Endothelial cell (in vitro differentiated cells): ENCODE data around the gene DAPK2. TPM values are rescaled to one million over a fixed set of nuclear protein-coding genes. Genes with fewer than 3 reads are reported as not detected.
"Not testable (repeated sequence)": the region's sequence is repeated elsewhere in the genome, so short reads cannot be mapped to it uniquely, and the experiment has no call there.

Source experiments
- DNase-seq: peaks from one replicate; pipeline ENCODE4 v3.0.0; 2021; ENCODE audit warnings: low spot score
- H3K27ac Mint-ChIP-seq: one replicate; pipeline ENCODE4 v1.8.0; 2021; ENCODE audit warnings: mixed read lengths, inconsistent platforms; ENCODE audit not compliant: unreplicated experiment
- H3K27me3 Mint-ChIP-seq: one replicate; pipeline ENCODE4 v1.8.0; 2021; ENCODE audit warnings: mild to moderate bottlenecking, moderate library complexity, mixed read lengths, inconsistent platforms; ENCODE audit not compliant: unreplicated experiment
- H3K36me3 Mint-ChIP-seq: one replicate; pipeline ENCODE4 v1.8.0; 2021; ENCODE audit warnings: mild to moderate bottlenecking, low read depth, mixed read lengths, inconsistent platforms; ENCODE audit not compliant: unreplicated experiment
- H3K4me1 Mint-ChIP-seq: one replicate; pipeline ENCODE4 v1.8.0; 2021; ENCODE audit warnings: mild to moderate bottlenecking, mixed read lengths, inconsistent platforms; ENCODE audit not compliant: unreplicated experiment
- H3K4me3 Mint-ChIP-seq: one replicate; pipeline ENCODE4 v1.8.0; 2021; ENCODE audit warnings: mild to moderate bottlenecking, mixed read lengths, inconsistent platforms; ENCODE audit not compliant: unreplicated experiment
- H3K9me3 Mint-ChIP-seq: one replicate; pipeline ENCODE4 v1.8.0; 2021; ENCODE audit warnings: mixed read lengths, inconsistent platforms; ENCODE audit not compliant: unreplicated experiment
- total RNA-seq: library from RNA; stranded (reverse); fragmentation: NEBNext Ultra II Directional; extraction: Animal tissue kit (Norgen Biotek cat#: 25700); gene quantifications from one replicate; pipeline ENCODE4 v1.2.1, GENCODE V29; 2021; ENCODE audit not compliant: unreplicated experiment
- TF ChIP-seq, protein P1 (sequence below): fragments of 200-600 bp; sonication (generic); IDR thresholded peaks from one replicate; pipeline ENCODE4 v1.5.0; 2021; ENCODE audit warnings: antibody characterized with exemption; ENCODE audit not compliant: unreplicated experiment

The DAPK2 gene
- total RNA-seq, 1 donor from 2014 or later: 10.0 TPM

GRCh38 chr15:63900306-63900705 is 146.0 kb downstream of the DAPK2 start:
- Mint-ChIP-seq H3K4me1 (peaks cover 36% of the 10 kb centered on the region), H3K27me3 (peaks cover 1% of the 10 kb centered on the region), H3K27ac (no peak overlapping the region), H3K4me3 (no peak overlapping the region), H3K36me3 (no peaks in the 10 kb centered on the region), H3K9me3 (no peaks in the 10 kb centered on the region)
- no peak for DNase-seq
- TF ChIP-seq, protein P1, sequence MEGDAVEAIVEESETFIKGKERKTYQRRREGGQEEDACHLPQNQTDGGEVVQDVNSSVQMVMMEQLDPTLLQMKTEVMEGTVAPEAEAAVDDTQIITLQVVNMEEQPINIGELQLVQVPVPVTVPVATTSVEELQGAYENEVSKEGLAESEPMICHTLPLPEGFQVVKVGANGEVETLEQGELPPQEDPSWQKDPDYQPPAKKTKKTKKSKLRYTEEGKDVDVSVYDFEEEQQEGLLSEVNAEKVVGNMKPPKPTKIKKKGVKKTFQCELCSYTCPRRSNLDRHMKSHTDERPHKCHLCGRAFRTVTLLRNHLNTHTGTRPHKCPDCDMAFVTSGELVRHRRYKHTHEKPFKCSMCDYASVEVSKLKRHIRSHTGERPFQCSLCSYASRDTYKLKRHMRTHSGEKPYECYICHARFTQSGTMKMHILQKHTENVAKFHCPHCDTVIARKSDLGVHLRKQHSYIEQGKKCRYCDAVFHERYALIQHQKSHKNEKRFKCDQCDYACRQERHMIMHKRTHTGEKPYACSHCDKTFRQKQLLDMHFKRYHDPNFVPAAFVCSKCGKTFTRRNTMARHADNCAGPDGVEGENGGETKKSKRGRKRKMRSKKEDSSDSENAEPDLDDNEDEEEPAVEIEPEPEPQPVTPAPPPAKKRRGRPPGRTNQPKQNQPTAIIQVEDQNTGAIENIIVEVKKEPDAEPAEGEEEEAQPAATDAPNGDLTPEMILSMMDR: no peak

DNA sequence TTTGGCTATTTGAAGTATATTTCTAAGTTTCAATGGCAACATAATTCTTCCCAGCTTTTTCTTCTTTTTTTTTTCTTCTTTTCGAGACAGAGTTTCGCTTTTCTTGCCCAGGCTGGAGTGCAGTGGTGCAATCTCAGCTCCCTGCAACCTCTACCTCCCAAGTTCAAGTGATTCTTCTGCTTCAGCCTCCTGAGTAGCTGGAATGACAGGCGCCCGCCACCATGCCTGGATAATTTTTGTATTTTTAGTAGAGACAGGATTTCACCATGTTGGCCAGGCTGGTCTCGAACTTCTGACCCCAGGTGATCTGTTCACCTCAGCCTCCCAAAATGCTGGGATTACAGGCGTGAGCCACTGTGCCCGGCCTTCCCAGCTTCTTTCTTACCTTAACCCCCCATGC is 146.7 kb downstream of the DAPK2 start:
- not testable (repeated sequence) for DNase-seq, H3K9me3 Mint-ChIP-seq, H3K36me3 Mint-ChIP-seq, H3K27me3 Mint-ChIP-seq, H3K4me3 Mint-ChIP-seq, H3K27ac Mint-ChIP-seq
- peaks cover 43% of the 10 kb centered on the region for H3K4me1 Mint-ChIP-seq

GRCh38 chr15:63899193-63899592 is 147.1 kb downstream of the DAPK2 start:
- peaks cover 44% of the 10 kb centered on the region for H3K4me1 Mint-ChIP-seq
- H3K9me3 Mint-ChIP-seq: no peaks in the 10 kb centered on the region
- no peak overlapping the region for H3K4me3 Mint-ChIP-seq
- TF ChIP-seq, protein P1: no peak
- H3K27me3 Mint-ChIP-seq: peaks cover 1% of the 10 kb centered on the region
- H3K27ac Mint-ChIP-seq: no peak overlapping the region
- no peak for DNase-seq
- H3K36me3 Mint-ChIP-seq: no peaks in the 10 kb centered on the region

- TF ChIP-seq, protein P1: no peak
- no peaks in the 10 kb centered on the region for H3K36me3 Mint-ChIP-seq
- H3K27ac Mint-ChIP-seq: no peak overlapping the region
Observed at GRCh38 chr15:63896336-63897115, 149.8 kb downstream of the DAPK2 start.

DNA sequence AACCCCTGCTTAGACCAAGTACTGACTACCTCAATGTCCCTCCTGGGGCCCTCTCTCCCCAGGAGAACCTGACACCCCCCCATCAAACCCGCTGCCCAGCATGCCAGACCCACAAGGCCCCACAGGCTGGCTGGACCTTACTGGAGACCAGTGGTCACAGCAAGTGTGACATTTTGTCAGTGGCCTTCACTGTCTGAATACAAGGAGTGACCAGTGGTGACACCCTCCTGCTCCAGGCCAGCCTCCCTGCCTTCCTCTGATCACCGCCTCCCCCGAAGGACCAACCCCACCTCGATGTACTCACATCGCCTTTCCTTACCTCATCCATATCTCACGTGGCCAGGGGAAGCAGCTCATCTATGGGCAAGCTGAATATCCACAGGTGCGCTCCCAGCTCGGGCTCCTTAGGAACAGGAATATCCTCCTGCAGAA is 150.5 kb downstream of the DAPK2 start:
- TF ChIP-seq, protein P1: no peak
- H3K4me1 Mint-ChIP-seq: peaks cover 58% of the 10 kb centered on the region
- no peak for DNase-seq
- H3K36me3 Mint-ChIP-seq: no peaks in the 10 kb centered on the region
- no peaks in the 10 kb centered on the region for H3K9me3 Mint-ChIP-seq
- no peak overlapping the region for H3K4me3 Mint-ChIP-seq
- H3K27ac Mint-ChIP-seq: peak overlapping the region; percentile 42
- H3K27me3 Mint-ChIP-seq: peaks cover 3% of the 10 kb centered on the region

More at GRCh38 chr15:63896336-63897115, 149.8 kb downstream of the DAPK2 start:
- no peak for DNase-seq
- Mint-ChIP-seq H3K27me3 (peaks cover 3% of the 10 kb centered on the region), H3K4me1 (peaks cover 57% of the 10 kb centered on the region), H3K4me3 (no peak overlapping the region), H3K9me3 (no peaks in the 10 kb centered on the region)
